Neuronal stem cell (in vitro differentiated cells): ENCODE results near the gene SMG7.

Experiments used
- DNase-seq: peaks from one replicate; pipeline ENCODE4 v3.0.0-alpha.2; 2013; ENCODE audit warnings: low spot score
- H2AFZ ChIP-seq: one replicate; pipeline ENCODE4 v1.6.1; 2013; ENCODE audit warnings: mild to moderate bottlenecking, low read length, inconsistent platforms
- H2AK5ac ChIP-seq: 2 replicates; pipeline ENCODE4 v1.6.1; 2013; ENCODE audit warnings: low read depth, mild to moderate bottlenecking, inconsistent platforms, low read length, moderate library complexity, mixed read lengths
- H2BK120ac ChIP-seq: 2 replicates; pipeline ENCODE4 v1.6.1; 2013; ENCODE audit warnings: low read depth, mild to moderate bottlenecking, inconsistent platforms, low read length, moderate library complexity, mixed read lengths
- H2BK12ac ChIP-seq: one replicate; pipeline ENCODE4 v1.6.1; 2013; ENCODE audit warnings: low read length, inconsistent platforms
- H2BK15ac ChIP-seq: 2 replicates; pipeline ENCODE4 v1.6.1; 2013; ENCODE audit warnings: mild to moderate bottlenecking, low read length, inconsistent platforms, mixed read lengths
- H2BK5ac ChIP-seq: one replicate; pipeline ENCODE4 v1.6.1; 2013; ENCODE audit warnings: inconsistent platforms, mild to moderate bottlenecking, low read length, moderate library complexity
- H3K14ac ChIP-seq: one replicate; pipeline ENCODE4 v1.6.1; 2013; ENCODE audit warnings: low read length, inconsistent platforms
- H3K18ac ChIP-seq: 2 replicates; pipeline ENCODE4 v1.6.1; 2013; ENCODE audit warnings: low read length, inconsistent platforms
- H3K23ac ChIP-seq: 2 replicates; pipeline ENCODE4 v1.6.1; 2013; ENCODE audit warnings: low read depth, mild to moderate bottlenecking, mixed read lengths, low read length, inconsistent platforms; ENCODE audit not compliant: poor library complexity
- H3K27ac ChIP-seq: replicated peaks from 3 replicates; pipeline ENCODE4 v1.5.1; 2013; ENCODE audit warnings: low read length, inconsistent platforms
- H3K27me3 ChIP-seq, 3 experiments: 2 replicates each; pipeline ENCODE4 v1.6.1; 2013; ENCODE audit warnings: low read length in 3 of 3, mild to moderate bottlenecking in 2 of 3, inconsistent platforms in 1 of 3, low read depth in 1 of 3, mixed read lengths in 1 of 3, moderate library complexity in 1 of 3; ENCODE audit not compliant: control insufficient read depth in 3 of 3, insufficient read depth in 3 of 3
- H3K36me3 ChIP-seq, 2 donors: replicated peaks in 1 of 2; 2 replicates each; pipeline ENCODE4 v1.6.1; 2013; ENCODE audit warnings: low read length in 2 of 2; ENCODE audit not compliant: control insufficient read depth in 2 of 2, insufficient read depth in 2 of 2
- H3K4ac ChIP-seq: 2 replicates; pipeline ENCODE4 v1.6.1; 2013; ENCODE audit warnings: inconsistent platforms, mild to moderate bottlenecking, low read length, moderate library complexity
- H3K4me1 ChIP-seq, 2 donors: 1 replicate in 1 of 2; 2 replicates in 1 of 2; pipeline ENCODE4 v1.6.1; 2013; ENCODE audit warnings: low read length in 2 of 2, low read depth in 1 of 2; ENCODE audit not compliant: control insufficient read depth in 2 of 2, insufficient read depth in 1 of 2
- H3K4me2 ChIP-seq: one replicate; pipeline ENCODE4 v1.6.1; 2013; ENCODE audit warnings: mild to moderate bottlenecking, low read length, inconsistent platforms; ENCODE audit not compliant: insufficient read depth, poor library complexity, severe bottlenecking
- H3K4me3 ChIP-seq, 2 donors: 2 replicates each; pipeline ENCODE4 v1.5.1; 2013; ENCODE audit warnings: low read length in 2 of 2, mild to moderate bottlenecking in 2 of 2, inconsistent platforms in 1 of 2, moderate library complexity in 1 of 2
- H3K79me1 ChIP-seq: one replicate; pipeline ENCODE4 v1.6.1; 2013; ENCODE audit warnings: low read depth, mild to moderate bottlenecking, inconsistent platforms, low read length, moderate library complexity
- H3K9ac ChIP-seq: one replicate; pipeline ENCODE4 v1.6.1; 2013; ENCODE audit warnings: mild to moderate bottlenecking, low read depth, low read length, inconsistent platforms; ENCODE audit not compliant: poor library complexity
- H3K9me3 ChIP-seq, 2 donors: replicated peaks in 1 of 2; 2 replicates each; pipeline versions ENCODE3 to v1.6.1; 2013; ENCODE audit warnings: low read length in 2 of 2, mild to moderate bottlenecking in 2 of 2, inconsistent platforms in 1 of 2, low read depth in 1 of 2, mixed read lengths in 1 of 2, moderate library complexity in 1 of 2; ENCODE audit not compliant: control insufficient read depth in 2 of 2, insufficient read depth in 1 of 2
- H4K8ac ChIP-seq: one replicate; pipeline ENCODE4 v1.6.1; 2013; ENCODE audit warnings: low read depth, mild to moderate bottlenecking, inconsistent platforms, low read length, moderate library complexity
- H4K91ac ChIP-seq: one replicate; pipeline ENCODE4 v1.6.1; 2013; ENCODE audit warnings: low read length, low read depth, mild to moderate bottlenecking, inconsistent platforms; ENCODE audit not compliant: poor library complexity
- WGBS, 2 donors: extraction: QIAGEN DNeasy Blood & Tissue Kit; methylation state at CpG; one replicate each; pipeline ENCODE4 v1.1.7; 2013; ENCODE audit warnings: missing lambda C conversion rate in 2 of 2, mixed read lengths in 1 of 2; ENCODE audit not compliant: insufficient read length in 2 of 2, insufficient replicate concordance in 1 of 2; ENCODE audit errors: extremely low coverage in 2 of 2; 5-methylcytosine and 5-hydroxymethylcytosine counted together

Gene SMG7

DNA sequence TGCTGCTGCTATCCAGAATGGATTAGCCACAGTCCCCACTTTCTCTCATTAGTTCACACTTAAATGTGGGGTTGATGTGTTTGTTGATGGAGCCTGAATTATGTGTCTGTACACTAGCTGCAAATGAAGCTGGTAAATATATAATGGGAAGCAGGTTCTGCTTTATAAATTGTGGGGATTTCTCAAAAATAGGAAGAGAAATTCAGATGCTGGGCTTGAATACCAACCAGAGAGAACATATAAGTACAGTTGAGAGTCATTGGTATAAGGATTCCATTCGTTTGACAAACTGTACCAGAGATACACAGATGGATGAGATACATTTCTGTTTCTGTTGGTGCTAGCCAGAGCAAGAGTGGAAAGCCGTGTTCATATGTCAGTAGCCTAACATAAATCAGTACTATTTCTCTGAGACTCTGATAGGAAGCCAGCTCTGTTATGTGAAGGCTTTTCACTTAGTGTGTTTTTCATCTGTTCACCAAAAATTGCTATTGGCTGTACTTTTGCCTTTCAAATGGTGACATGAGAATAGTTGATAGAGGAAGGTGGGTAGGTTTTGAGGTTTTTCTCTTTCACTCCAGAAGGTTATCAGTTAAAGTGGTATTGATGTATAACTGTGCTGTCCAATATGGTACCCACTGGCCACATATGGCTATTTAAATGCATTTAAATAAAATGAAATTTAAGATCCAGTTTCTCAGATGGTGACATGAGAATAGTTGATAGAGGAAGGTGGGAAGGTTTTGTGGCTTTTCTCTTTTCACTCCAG lies 15.6 kb downstream of the SMG7 start:
- Histone ChIP-seq H3K4ac (no peak overlapping the region), H3K9me3 (no peaks in the 10 kb centered on the region), H3K4me3 (no peak overlapping the region), H3K27ac (no peak overlapping the region), H2BK12ac (no peak overlapping the region), H3K23ac (no peak overlapping the region), H2BK5ac (no peak overlapping the region), H4K8ac (no peak overlapping the region), H2BK120ac (no peak overlapping the region), H3K9ac (no peak overlapping the region), H3K14ac (no peak overlapping the region), H3K18ac (no peak overlapping the region), H3K4me2 (no peak overlapping the region), H2AFZ (no peak overlapping the region), H3K27me3 (no peaks in the 10 kb centered on the region), H3K4me1 (no peaks in the 10 kb centered on the region), H2BK15ac (no peak overlapping the region), H4K91ac (no peak overlapping the region), H2AK5ac (no peak overlapping the region), H3K36me3 (peaks cover 1 to 13% of the 10 kb centered on the region in 2 donors), H3K79me1 (no peaks in the 10 kb centered on the region)
- no CpG with 5 or more reads among the region's 2 CpGs for WGBS, 2 donors
- DNase-seq = no peak

DNA sequence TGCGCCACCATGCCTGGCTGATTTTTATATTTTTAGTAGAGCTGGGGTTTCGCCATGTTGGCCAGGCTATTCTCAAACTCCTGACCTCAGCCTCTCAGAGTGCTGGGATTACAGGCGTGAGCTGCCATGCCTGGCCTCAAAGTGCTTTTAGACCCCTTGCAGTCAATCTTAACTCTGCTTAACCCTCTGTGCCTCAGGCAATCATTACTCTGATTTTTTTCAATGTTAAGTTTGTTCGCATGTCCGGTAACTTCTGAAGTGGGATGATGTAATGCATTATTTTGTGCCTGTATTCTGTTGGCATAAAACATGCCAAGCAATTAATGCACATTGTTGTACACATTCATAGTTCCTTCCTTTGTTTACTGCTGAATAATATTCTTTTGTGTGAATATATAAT lies 18.6 kb downstream of the SMG7 start:
- Histone ChIP-seq H2AK5ac (no peak overlapping the region), H4K8ac (no peak overlapping the region), H3K14ac (no peak overlapping the region), H2BK12ac (no peak overlapping the region), H3K79me1 (no peaks in the 10 kb centered on the region), H2BK15ac (no peak overlapping the region), H3K4me3 (no peak overlapping the region), H3K36me3 (peaks cover 1 to 12% of the 10 kb centered on the region in 2 donors), H3K9me3 (peaks cover 0 to 10% of the 10 kb centered on the region in 2 donors), H3K4ac (no peak overlapping the region), H3K27ac (no peak overlapping the region), H3K27me3 (no peaks in the 10 kb centered on the region), H3K23ac (no peak overlapping the region), H2BK120ac (no peak overlapping the region), H2BK5ac (no peak overlapping the region), H3K4me1 (no peaks in the 10 kb centered on the region), H3K4me2 (no peak overlapping the region), H4K91ac (no peak overlapping the region), H3K9ac (no peak overlapping the region), H3K18ac (no peak overlapping the region), H2AFZ (no peak overlapping the region)
- no peak for DNase-seq
- no CpG with 5 or more reads among the region's 5 CpGs for WGBS, 2 donors

DNA sequence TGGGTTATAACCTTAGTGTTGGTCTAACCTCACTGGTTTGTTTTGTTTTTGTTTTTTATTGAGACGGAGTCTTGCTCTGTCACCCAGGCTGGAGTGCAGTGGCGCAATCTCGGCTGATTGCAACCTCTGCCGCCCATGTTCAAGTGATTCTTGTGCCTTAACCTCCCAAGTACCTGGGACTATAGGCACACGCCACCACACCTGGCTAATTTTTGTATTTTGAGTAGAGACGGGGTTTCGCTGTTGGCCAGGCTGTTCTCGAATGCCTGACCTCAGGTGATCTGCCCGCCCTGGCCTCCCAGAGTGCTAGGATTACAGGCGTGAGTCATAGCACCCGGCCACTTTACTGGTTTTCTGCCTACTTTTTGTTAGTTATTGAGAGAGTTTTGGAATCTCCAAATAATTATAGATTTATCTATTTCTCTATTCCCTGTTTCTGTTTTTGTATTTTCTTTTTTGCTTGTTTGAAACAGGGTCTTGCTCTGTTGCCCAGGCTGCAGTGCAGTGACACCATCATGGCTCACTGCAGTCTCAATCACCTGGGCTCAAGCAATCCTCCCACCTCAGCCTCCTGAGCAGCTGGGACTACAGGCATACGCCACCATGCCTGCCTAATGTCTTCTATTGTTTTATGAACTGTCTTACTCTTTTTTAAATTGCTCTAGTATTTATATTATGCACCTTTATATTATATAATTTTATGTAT lies 21.4 kb downstream of the SMG7 start:
- peaks cover 0 to 11% of the 10 kb centered on the region in 2 donors for H3K36me3 ChIP-seq
- no peak overlapping the region for H4K91ac ChIP-seq
- H3K4me1 ChIP-seq = no peaks in the 10 kb centered on the region
- no peak overlapping the region for H2BK15ac ChIP-seq
- no peak overlapping the region for H3K14ac ChIP-seq
- no peak overlapping the region for H2BK12ac ChIP-seq
- H3K9ac ChIP-seq = no peak overlapping the region
- H4K8ac ChIP-seq = no peak overlapping the region
- H3K4me2 ChIP-seq = no peak overlapping the region
- peaks cover 0 to 10% of the 10 kb centered on the region in 2 donors for H3K9me3 ChIP-seq
- H2AFZ ChIP-seq = no peak overlapping the region
- no CpG with 5 or more reads among the region's 12 CpGs for WGBS, 2 donors
- H3K79me1 ChIP-seq = no peaks in the 10 kb centered on the region
- no peak overlapping the region for H2AK5ac ChIP-seq
- no peak overlapping the region for H2BK5ac ChIP-seq
- H3K27ac ChIP-seq = no peak overlapping the region
- no peak overlapping the region for H3K4ac ChIP-seq
- H3K23ac ChIP-seq = no peak overlapping the region
- DNase-seq = no peak
- H3K27me3 ChIP-seq = no peaks in the 10 kb centered on the region
- no peak overlapping the region for H3K4me3 ChIP-seq
- no peak overlapping the region for H3K18ac ChIP-seq
- no peak overlapping the region for H2BK120ac ChIP-seq

DNA sequence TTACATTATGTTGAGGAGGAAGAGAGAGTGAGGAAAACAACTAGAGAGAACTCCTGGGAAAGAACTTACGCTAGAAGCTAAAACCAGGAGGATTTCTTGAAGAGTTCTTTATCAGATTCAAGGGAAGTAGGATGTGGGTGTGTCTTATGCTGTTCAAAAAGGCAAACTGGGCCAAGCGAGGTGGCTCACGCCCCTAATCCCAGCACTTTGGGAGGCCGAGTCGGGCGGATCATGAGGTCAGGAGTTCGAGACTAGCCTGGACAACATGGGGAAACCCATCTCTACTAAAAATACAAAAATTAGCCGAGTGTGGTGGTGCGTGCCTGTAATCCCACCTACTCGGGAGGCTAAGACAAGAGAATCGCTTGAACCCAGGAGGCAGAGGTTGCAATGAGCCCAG lies 23.1 kb downstream of the SMG7 start:
- Histone ChIP-seq H3K4me3 (no peak overlapping the region), H3K4me1 (no peaks in the 10 kb centered on the region), H3K14ac (no peak overlapping the region), H2AFZ (no peak overlapping the region), H2BK5ac (no peak overlapping the region), H3K4ac (no peak overlapping the region), H3K36me3 (peaks cover 0 to 6% of the 10 kb centered on the region in 2 donors), H3K27ac (no peak overlapping the region), H4K8ac (no peak overlapping the region), H2BK120ac (no peak overlapping the region), H2AK5ac (no peak overlapping the region), H3K18ac (no peak overlapping the region), H4K91ac (no peak overlapping the region), H3K27me3 (no peaks in the 10 kb centered on the region), H3K79me1 (no peaks in the 10 kb centered on the region), H2BK15ac (no peak overlapping the region), H3K23ac (no peak overlapping the region), H2BK12ac (no peak overlapping the region), H3K9ac (no peak overlapping the region), H3K9me3 (peaks cover 0 to 10% of the 10 kb centered on the region in 2 donors), H3K4me2 (no peak overlapping the region)
- WGBS, 2 donors = no CpG with 5 or more reads among the region's 11 CpGs
- no peak for DNase-seq
